Neuronal stem cell (in vitro differentiated cells): Measurements from ENCODE around the gene ELOA.
"Not testable (repeated sequence)": the region's sequence is repeated elsewhere in the genome, so short reads cannot be mapped to it uniquely, and the experiment has no call there.

Experiments used
- DNase-seq: peaks from one replicate; pipeline ENCODE4 v3.0.0-alpha.2; 2013; ENCODE audit warnings: low spot score
- H2AFZ ChIP-seq: one replicate; pipeline ENCODE4 v1.6.1; 2013; ENCODE audit warnings: mild to moderate bottlenecking, low read length, inconsistent platforms
- H2AK5ac ChIP-seq: 2 replicates; pipeline ENCODE4 v1.6.1; 2013; ENCODE audit warnings: low read depth, mild to moderate bottlenecking, inconsistent platforms, low read length, moderate library complexity, mixed read lengths
- H2BK120ac ChIP-seq: 2 replicates; pipeline ENCODE4 v1.6.1; 2013; ENCODE audit warnings: low read depth, mild to moderate bottlenecking, inconsistent platforms, low read length, moderate library complexity, mixed read lengths
- H2BK12ac ChIP-seq: one replicate; pipeline ENCODE4 v1.6.1; 2013; ENCODE audit warnings: low read length, inconsistent platforms
- H2BK15ac ChIP-seq: 2 replicates; pipeline ENCODE4 v1.6.1; 2013; ENCODE audit warnings: mild to moderate bottlenecking, low read length, inconsistent platforms, mixed read lengths
- H2BK5ac ChIP-seq: one replicate; pipeline ENCODE4 v1.6.1; 2013; ENCODE audit warnings: inconsistent platforms, mild to moderate bottlenecking, low read length, moderate library complexity
- H3K14ac ChIP-seq: one replicate; pipeline ENCODE4 v1.6.1; 2013; ENCODE audit warnings: low read length, inconsistent platforms
- H3K18ac ChIP-seq: 2 replicates; pipeline ENCODE4 v1.6.1; 2013; ENCODE audit warnings: low read length, inconsistent platforms
- H3K23ac ChIP-seq: 2 replicates; pipeline ENCODE4 v1.6.1; 2013; ENCODE audit warnings: low read depth, mild to moderate bottlenecking, mixed read lengths, low read length, inconsistent platforms; ENCODE audit not compliant: poor library complexity
- H3K27ac ChIP-seq: replicated peaks from 3 replicates; pipeline ENCODE4 v1.5.1; 2013; ENCODE audit warnings: low read length, inconsistent platforms
- H3K27me3 ChIP-seq, 3 experiments: 2 replicates each; pipeline ENCODE4 v1.6.1; 2013; ENCODE audit warnings: low read length in 3 of 3, mild to moderate bottlenecking in 2 of 3, inconsistent platforms in 1 of 3, low read depth in 1 of 3, mixed read lengths in 1 of 3, moderate library complexity in 1 of 3; ENCODE audit not compliant: control insufficient read depth in 3 of 3, insufficient read depth in 3 of 3
- H3K36me3 ChIP-seq, 2 donors: replicated peaks in 1 of 2; 2 replicates each; pipeline ENCODE4 v1.6.1; 2013; ENCODE audit warnings: low read length in 2 of 2; ENCODE audit not compliant: control insufficient read depth in 2 of 2, insufficient read depth in 2 of 2
- H3K4ac ChIP-seq: 2 replicates; pipeline ENCODE4 v1.6.1; 2013; ENCODE audit warnings: inconsistent platforms, mild to moderate bottlenecking, low read length, moderate library complexity
- H3K4me1 ChIP-seq, 2 donors: 1 replicate in 1 of 2; 2 replicates in 1 of 2; pipeline ENCODE4 v1.6.1; 2013; ENCODE audit warnings: low read length in 2 of 2, low read depth in 1 of 2; ENCODE audit not compliant: control insufficient read depth in 2 of 2, insufficient read depth in 1 of 2
- H3K4me2 ChIP-seq: one replicate; pipeline ENCODE4 v1.6.1; 2013; ENCODE audit warnings: mild to moderate bottlenecking, low read length, inconsistent platforms; ENCODE audit not compliant: insufficient read depth, poor library complexity, severe bottlenecking
- H3K4me3 ChIP-seq, 2 donors: 2 replicates each; pipeline ENCODE4 v1.5.1; 2013; ENCODE audit warnings: low read length in 2 of 2, mild to moderate bottlenecking in 2 of 2, inconsistent platforms in 1 of 2, moderate library complexity in 1 of 2
- H3K79me1 ChIP-seq: one replicate; pipeline ENCODE4 v1.6.1; 2013; ENCODE audit warnings: low read depth, mild to moderate bottlenecking, inconsistent platforms, low read length, moderate library complexity
- H3K9ac ChIP-seq: one replicate; pipeline ENCODE4 v1.6.1; 2013; ENCODE audit warnings: mild to moderate bottlenecking, low read depth, low read length, inconsistent platforms; ENCODE audit not compliant: poor library complexity
- H3K9me3 ChIP-seq, 2 donors: replicated peaks in 1 of 2; 2 replicates each; pipeline versions ENCODE3 to v1.6.1; 2013; ENCODE audit warnings: low read length in 2 of 2, mild to moderate bottlenecking in 2 of 2, inconsistent platforms in 1 of 2, low read depth in 1 of 2, mixed read lengths in 1 of 2, moderate library complexity in 1 of 2; ENCODE audit not compliant: control insufficient read depth in 2 of 2, insufficient read depth in 1 of 2
- H4K8ac ChIP-seq: one replicate; pipeline ENCODE4 v1.6.1; 2013; ENCODE audit warnings: low read depth, mild to moderate bottlenecking, inconsistent platforms, low read length, moderate library complexity
- H4K91ac ChIP-seq: one replicate; pipeline ENCODE4 v1.6.1; 2013; ENCODE audit warnings: low read length, low read depth, mild to moderate bottlenecking, inconsistent platforms; ENCODE audit not compliant: poor library complexity
- WGBS, 2 donors: extraction: QIAGEN DNeasy Blood & Tissue Kit; methylation state at CpG; one replicate each; pipeline ENCODE4 v1.1.7; 2013; ENCODE audit warnings: missing lambda C conversion rate in 2 of 2, mixed read lengths in 1 of 2; ENCODE audit not compliant: insufficient read length in 2 of 2, insufficient replicate concordance in 1 of 2; ENCODE audit errors: extremely low coverage in 2 of 2; 5-methylcytosine and 5-hydroxymethylcytosine counted together

ELOA gene

DNA sequence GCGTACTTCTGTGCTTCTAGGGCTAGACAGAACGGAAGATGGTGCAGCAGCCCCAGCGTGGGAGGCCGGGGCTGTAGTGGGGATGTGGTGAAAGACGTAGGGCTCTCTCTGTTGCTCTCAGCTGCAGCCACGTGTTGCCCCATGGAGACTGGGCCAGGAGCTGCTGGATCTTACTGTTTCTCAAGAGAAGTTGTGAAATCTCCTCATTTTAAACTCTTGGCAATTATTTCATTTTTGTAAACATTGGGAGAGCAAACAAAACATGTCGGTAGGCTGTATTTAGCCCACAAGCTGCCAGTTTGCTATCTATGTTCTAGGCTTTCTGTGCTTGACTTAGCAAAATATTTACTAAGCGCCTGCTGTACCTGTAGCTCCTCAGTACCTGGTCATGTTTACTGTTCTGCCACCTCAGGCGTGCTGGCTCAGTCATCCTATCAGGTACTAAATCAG is 15.9 kb upstream of the ELOA start:
- H3K4me1 ChIP-seq = peaks cover 0 to 4% of the 10 kb centered on the region in 2 donors
- no peak overlapping the region for H3K4me3 ChIP-seq
- H3K27ac ChIP-seq = no peak overlapping the region
- no peak overlapping the region for H3K9ac ChIP-seq
- H2BK5ac ChIP-seq = no peak overlapping the region
- H2AK5ac ChIP-seq = no peak overlapping the region
- no peaks in the 10 kb centered on the region for H3K27me3 ChIP-seq
- H3K23ac ChIP-seq = no peak overlapping the region
- no peak for DNase-seq
- H3K36me3 ChIP-seq = no peaks in the 10 kb centered on the region
- no peaks in the 10 kb centered on the region for H3K9me3 ChIP-seq
- no peak overlapping the region for H2BK15ac ChIP-seq
- H2BK120ac ChIP-seq = no peak overlapping the region
- H3K14ac ChIP-seq = no peak overlapping the region
- H2AFZ ChIP-seq = no peak overlapping the region
- no CpG with 5 or more reads among the region's 9 CpGs for WGBS, 2 donors
- H3K79me1 ChIP-seq = peaks cover 2% of the 10 kb centered on the region
- H3K4ac ChIP-seq = no peak overlapping the region
- H3K4me2 ChIP-seq = no peak overlapping the region
- no peak overlapping the region for H2BK12ac ChIP-seq
- no peak overlapping the region for H3K18ac ChIP-seq
- no peak overlapping the region for H4K91ac ChIP-seq
- H4K8ac ChIP-seq = no peak overlapping the region

DNA sequence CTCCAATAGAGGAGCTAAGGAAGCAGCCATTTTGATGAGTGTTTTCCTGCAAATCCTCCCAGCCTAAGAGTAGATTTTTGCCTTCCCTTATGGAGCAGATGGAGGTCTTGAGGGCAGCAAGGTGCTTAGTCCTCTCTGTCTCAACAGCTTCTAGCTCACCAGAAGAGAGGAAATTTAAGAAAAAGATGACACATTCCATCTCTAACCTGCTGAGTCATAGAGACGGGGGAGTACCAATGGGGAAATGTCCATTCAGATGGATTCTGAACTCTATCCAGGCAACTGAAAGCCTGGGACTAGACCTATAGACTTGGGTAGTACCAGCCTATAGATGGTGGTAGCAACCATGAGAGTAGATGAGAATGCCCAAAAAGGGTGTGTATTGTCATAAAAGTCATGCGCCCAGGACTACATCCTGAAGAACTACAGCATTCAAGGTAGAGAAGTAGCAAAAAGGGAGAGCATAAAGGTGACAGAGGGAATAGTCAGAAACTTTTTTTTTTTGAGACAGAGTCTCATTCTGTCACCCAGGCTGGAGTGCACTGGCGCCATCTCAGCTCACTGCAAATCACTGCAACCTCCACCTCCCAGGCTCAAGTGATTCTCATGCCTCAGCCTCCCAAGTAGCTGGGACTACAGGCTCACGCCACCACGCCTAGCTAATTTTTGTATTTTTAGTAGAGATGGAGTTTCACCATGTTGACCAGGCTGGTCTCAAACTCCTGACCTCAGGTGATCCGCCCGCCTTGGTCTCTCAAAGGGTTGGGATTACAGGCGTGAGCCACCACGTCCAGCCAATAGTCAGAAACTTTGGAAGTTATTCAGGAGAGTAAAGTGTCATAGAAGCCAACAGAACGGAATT is 10.7 kb upstream of the ELOA start:
- Histone ChIP-seq H3K4ac (no peak overlapping the region), H2BK5ac (no peak overlapping the region), H3K9ac (no peak overlapping the region), H3K27ac (no peak overlapping the region), H4K91ac (no peak overlapping the region), H3K14ac (no peak overlapping the region), H3K4me3 (no peak overlapping the region), H3K18ac (no peak overlapping the region), H3K27me3 (no peaks in the 10 kb centered on the region), H3K9me3 (no peaks in the 10 kb centered on the region), H2AFZ (no peak overlapping the region), H2AK5ac (no peak overlapping the region), H2BK12ac (no peak overlapping the region), H3K23ac (no peak overlapping the region), H2BK15ac (no peak overlapping the region), H3K4me2 (no peak overlapping the region), H3K79me1 (no peaks in the 10 kb centered on the region), H3K36me3 (no peaks in the 10 kb centered on the region), H4K8ac (no peak overlapping the region), H2BK120ac (no peak overlapping the region), H3K4me1 (peaks cover 0 to 4% of the 10 kb centered on the region in 2 donors)
- DNase-seq = no peak
- no CpG with 5 or more reads among the region's 10 CpGs for WGBS, 2 donors

DNA sequence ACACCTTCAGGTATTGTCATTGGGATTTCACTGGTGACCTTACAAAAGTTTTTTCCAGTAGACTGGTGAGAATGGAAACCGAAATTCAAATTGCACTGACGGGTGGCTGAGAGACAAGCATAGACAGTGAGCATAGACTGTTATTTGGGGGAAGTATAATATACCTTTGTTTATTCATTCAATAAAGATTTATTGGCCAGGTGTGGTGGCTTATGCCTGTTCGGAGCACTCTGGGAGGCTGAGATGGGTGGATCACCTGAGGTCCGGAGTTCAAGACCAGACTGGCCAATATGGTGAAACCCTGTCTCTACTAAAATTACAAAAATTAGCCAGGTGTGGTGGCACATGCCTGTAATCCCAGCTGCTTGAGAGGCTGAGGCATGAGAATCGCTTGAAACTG is 10.0 kb upstream of the ELOA start:
- WGBS, 2 donors = no CpG with 5 or more reads among the region's 5 CpGs
- H3K23ac ChIP-seq, H4K91ac ChIP-seq: not testable (repeated sequence)

GRCh38 chr1:23736437-23737134 is 6.7 kb upstream of the ELOA start:
- no peaks in the 10 kb centered on the region for H3K9me3 ChIP-seq

More for the DNA sequence above, 10.0 kb upstream of the ELOA start:
- not testable (repeated sequence) for H2AK5ac ChIP-seq, H3K4me1 ChIP-seq, H3K4me3 ChIP-seq, H2BK5ac ChIP-seq, H2BK120ac ChIP-seq, H2BK15ac ChIP-seq, H3K27me3 ChIP-seq, H3K4me2 ChIP-seq, H3K27ac ChIP-seq, H3K14ac ChIP-seq, H3K79me1 ChIP-seq, H2BK12ac ChIP-seq, H3K36me3 ChIP-seq, H2AFZ ChIP-seq, H3K4ac ChIP-seq, H3K9me3 ChIP-seq, H3K9ac ChIP-seq, H4K8ac ChIP-seq, DNase-seq, H3K18ac ChIP-seq

More at GRCh38 chr1:23736437-23737134, 6.7 kb upstream of the ELOA start:
- H3K36me3 ChIP-seq = no peaks in the 10 kb centered on the region
- H2AK5ac ChIP-seq = no peak overlapping the region
- H3K79me1 ChIP-seq = no peaks in the 10 kb centered on the region
- H3K4ac ChIP-seq = no peak overlapping the region
- H4K91ac ChIP-seq = no peak overlapping the region
- H3K4me2 ChIP-seq = no peak overlapping the region
- H4K8ac ChIP-seq = no peak overlapping the region
- H3K9ac ChIP-seq = no peak overlapping the region
- H3K14ac ChIP-seq = no peak overlapping the region
- H3K23ac ChIP-seq = no peak overlapping the region
- H2BK15ac ChIP-seq = no peak overlapping the region
- no peak overlapping the region for H2BK5ac ChIP-seq
- H2BK120ac ChIP-seq = no peak overlapping the region
- H2BK12ac ChIP-seq = no peak overlapping the region
- H2AFZ ChIP-seq = no peak overlapping the region
- no peak for DNase-seq
- no CpG with 5 or more reads among the region's 7 CpGs for WGBS, 2 donors
- no peak overlapping the region for H3K18ac ChIP-seq
- no peaks in the 10 kb centered on the region for H3K27me3 ChIP-seq
- H3K4me3 ChIP-seq = no peak overlapping the region
- no peak overlapping the region for H3K27ac ChIP-seq
- H3K4me1 ChIP-seq = no peaks in the 10 kb centered on the region
